Trophoblast cell (in vitro differentiated cells and primary cell): Measurements from ENCODE around the gene VASN.

Experiments used
- DNase-seq, 2 donors: peaks; one replicate each; pipeline ENCODE4 v3.0.0-alpha.2; 2016
- H2AFZ ChIP-seq: 2 replicates; pipeline ENCODE4 v1.6.1; 2013; ENCODE audit warnings: low read length, moderate library complexity, mild to moderate bottlenecking; ENCODE audit not compliant: insufficient read depth, poor library complexity
- H2AK5ac ChIP-seq: 2 replicates; pipeline ENCODE4 v1.6.1; 2013; ENCODE audit warnings: mild to moderate bottlenecking, low read length
- H2BK120ac ChIP-seq: 2 replicates; pipeline ENCODE4 v1.6.1; 2013; ENCODE audit warnings: low read length, mild to moderate bottlenecking, moderate library complexity; ENCODE audit not compliant: insufficient read depth, poor library complexity
- H2BK12ac ChIP-seq: 2 replicates; pipeline ENCODE4 v1.6.1; 2013; ENCODE audit warnings: mild to moderate bottlenecking, low read length, moderate library complexity
- H2BK5ac ChIP-seq: 2 replicates; pipeline ENCODE4 v1.6.1; 2013; ENCODE audit warnings: low read length, low read depth, moderate library complexity, mild to moderate bottlenecking; ENCODE audit not compliant: poor library complexity
- H3K14ac ChIP-seq: 2 replicates; pipeline ENCODE4 v1.6.1; 2013; ENCODE audit warnings: mild to moderate bottlenecking, low read length
- H3K18ac ChIP-seq: 2 replicates; pipeline ENCODE4 v1.6.1; 2013; ENCODE audit warnings: mild to moderate bottlenecking, low read length
- H3K23ac ChIP-seq: 2 replicates; pipeline ENCODE4 v1.6.1; 2013; ENCODE audit warnings: low read length
- H3K27ac ChIP-seq: 2 replicates; pipeline ENCODE4 v1.5.1; 2013; ENCODE audit warnings: low read depth, mild to moderate bottlenecking, inconsistent platforms, low read length, moderate library complexity
- H3K27me3 ChIP-seq: 2 replicates; pipeline ENCODE4 v1.6.1; 2013; ENCODE audit warnings: inconsistent platforms, mild to moderate bottlenecking, low read length, moderate library complexity; ENCODE audit not compliant: insufficient read depth
- H3K36me3 ChIP-seq, 2 experiments: 1 replicate in 1 of 2; 2 replicates in 1 of 2; pipeline ENCODE4 v1.6.1; 2013; ENCODE audit warnings: low read length in 2 of 2, mild to moderate bottlenecking in 2 of 2, moderate library complexity in 1 of 2; ENCODE audit not compliant: insufficient read depth in 2 of 2, control insufficient read depth in 1 of 2
- H3K4ac ChIP-seq: 2 replicates; pipeline ENCODE4 v1.6.1; 2013; ENCODE audit warnings: low read depth, mild to moderate bottlenecking, low read length, moderate library complexity
- H3K4me1 ChIP-seq, 2 experiments: 1 replicate in 1 of 2; 2 replicates in 1 of 2; pipeline ENCODE4 v1.6.1; 2013; ENCODE audit warnings: low read length in 2 of 2, mild to moderate bottlenecking in 2 of 2, moderate library complexity in 1 of 2; ENCODE audit not compliant: insufficient read depth in 2 of 2, control insufficient read depth in 1 of 2
- H3K4me2 ChIP-seq: 2 replicates; pipeline ENCODE4 v1.6.1; 2013; ENCODE audit warnings: inconsistent platforms, mild to moderate bottlenecking, low read length, moderate library complexity
- H3K4me3 ChIP-seq: 2 replicates; pipeline ENCODE4 v1.5.1; 2013; ENCODE audit warnings: mild to moderate bottlenecking, low read depth, low read length, inconsistent platforms
- H3K79me1 ChIP-seq: one replicate; pipeline ENCODE4 v1.6.1; 2013; ENCODE audit warnings: low read length
- H3K79me2 ChIP-seq: 2 replicates; pipeline ENCODE4 v1.6.1; 2013; ENCODE audit warnings: low read length, mild to moderate bottlenecking; ENCODE audit not compliant: control insufficient read depth, insufficient read depth, poor library complexity
- H3K9ac ChIP-seq: 2 replicates; pipeline ENCODE4 v1.6.1; 2013; ENCODE audit warnings: mild to moderate bottlenecking, low read length
- H3K9me3 ChIP-seq: 2 replicates; pipeline ENCODE4 v1.6.1; 2013; ENCODE audit warnings: low read depth, mild to moderate bottlenecking, control low read depth, inconsistent platforms, low read length; ENCODE audit not compliant: insufficient read depth
- H4K12ac ChIP-seq: 2 replicates; pipeline ENCODE4 v1.6.1; 2013; ENCODE audit warnings: low read depth, mild to moderate bottlenecking, low read length, moderate library complexity
- H4K8ac ChIP-seq: 2 replicates; pipeline ENCODE4 v1.6.1; 2013; ENCODE audit warnings: low read depth, mild to moderate bottlenecking, low read length, moderate library complexity
- H4K91ac ChIP-seq: one replicate; pipeline ENCODE4 v1.6.1; 2013; ENCODE audit warnings: low read depth, mild to moderate bottlenecking, low read length, moderate library complexity
- WGBS: extraction: QIAGEN DNeasy Blood & Tissue Kit; methylation state at CpG from one replicate; pipeline ENCODE4 v1.1.7; 2013; ENCODE audit warnings: missing lambda C conversion rate; ENCODE audit not compliant: insufficient read length, insufficient coverage; ENCODE audit errors: extremely low coverage; 5-methylcytosine and 5-hydroxymethylcytosine counted together

The VASN gene

DNA sequence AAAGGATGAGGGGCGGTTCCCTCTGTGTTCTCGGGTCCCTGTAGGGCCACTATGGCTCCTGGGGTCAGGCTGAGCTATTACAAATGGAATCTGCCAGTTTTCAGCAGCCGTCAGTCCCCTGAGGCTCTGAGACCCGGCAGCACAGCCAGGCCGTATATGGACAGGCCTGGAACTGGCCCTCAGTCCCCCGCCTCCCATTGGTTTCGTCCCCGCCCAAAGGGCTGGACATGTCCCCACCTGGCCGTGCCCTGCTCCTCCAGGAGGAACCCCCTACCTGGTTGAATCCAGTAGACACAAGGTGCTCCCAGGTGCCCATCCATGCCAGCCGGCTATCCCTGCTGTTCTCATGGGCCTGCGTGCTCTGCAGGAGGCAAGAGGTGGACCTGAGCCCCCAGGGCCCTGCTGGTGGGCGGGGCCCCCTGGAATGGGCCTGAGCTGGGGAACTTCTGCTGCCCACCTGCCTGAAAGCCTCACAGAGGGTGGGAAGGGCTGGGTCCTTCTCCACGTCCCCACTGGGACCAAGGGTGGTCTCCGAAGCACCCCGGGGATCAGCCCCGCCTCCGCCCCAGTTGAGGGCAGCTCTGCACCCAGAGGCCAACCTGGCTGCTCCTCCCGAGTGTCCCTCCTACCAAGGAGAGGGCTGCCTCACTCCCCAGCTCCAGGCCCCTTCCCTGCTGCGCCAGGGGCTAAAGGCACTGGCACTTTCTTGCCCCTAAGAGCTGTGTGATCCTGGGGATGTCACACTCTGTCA is 16.8 kb downstream of the VASN start:
- Histone ChIP-seq H3K79me1 (peaks cover 51% of the 10 kb centered on the region), H2BK5ac (peak overlapping the region; percentile 92), H3K9me3 (peaks cover 2% of the 10 kb centered on the region), H4K91ac (peak overlapping the region; percentile 97), H4K12ac (peak overlapping the region; percentile 61), H3K9ac (no peak overlapping the region), H3K4me2 (peak overlapping the region; percentile 8), H3K36me3 (peaks cover 10 to 12% of the 10 kb centered on the region in 2 experiments), H2BK12ac (peak overlapping the region; percentile 89), H3K27me3 (no peaks in the 10 kb centered on the region), H3K4ac (peak overlapping the region; percentile 77), H3K14ac (peak overlapping the region; percentile 98), H4K8ac (peak overlapping the region; percentile 87), H2AK5ac (peak overlapping the region; percentile 98), H3K27ac (peak overlapping the region; percentile 82), H2BK120ac (peak overlapping the region; percentile 98), H3K4me1 (peaks cover 58 to 70% of the 10 kb centered on the region in 2 experiments), H3K18ac (peak overlapping the region; percentile 94), H3K4me3 (no peak overlapping the region), H3K23ac (no peak overlapping the region), H2AFZ (peak overlapping the region; percentile 7), H3K79me2 (peaks cover 21% of the 10 kb centered on the region)
- no CpG with 5 or more reads among the region's 19 CpGs for WGBS
- DNase-seq = peak; percentile 75 to 79

DNA sequence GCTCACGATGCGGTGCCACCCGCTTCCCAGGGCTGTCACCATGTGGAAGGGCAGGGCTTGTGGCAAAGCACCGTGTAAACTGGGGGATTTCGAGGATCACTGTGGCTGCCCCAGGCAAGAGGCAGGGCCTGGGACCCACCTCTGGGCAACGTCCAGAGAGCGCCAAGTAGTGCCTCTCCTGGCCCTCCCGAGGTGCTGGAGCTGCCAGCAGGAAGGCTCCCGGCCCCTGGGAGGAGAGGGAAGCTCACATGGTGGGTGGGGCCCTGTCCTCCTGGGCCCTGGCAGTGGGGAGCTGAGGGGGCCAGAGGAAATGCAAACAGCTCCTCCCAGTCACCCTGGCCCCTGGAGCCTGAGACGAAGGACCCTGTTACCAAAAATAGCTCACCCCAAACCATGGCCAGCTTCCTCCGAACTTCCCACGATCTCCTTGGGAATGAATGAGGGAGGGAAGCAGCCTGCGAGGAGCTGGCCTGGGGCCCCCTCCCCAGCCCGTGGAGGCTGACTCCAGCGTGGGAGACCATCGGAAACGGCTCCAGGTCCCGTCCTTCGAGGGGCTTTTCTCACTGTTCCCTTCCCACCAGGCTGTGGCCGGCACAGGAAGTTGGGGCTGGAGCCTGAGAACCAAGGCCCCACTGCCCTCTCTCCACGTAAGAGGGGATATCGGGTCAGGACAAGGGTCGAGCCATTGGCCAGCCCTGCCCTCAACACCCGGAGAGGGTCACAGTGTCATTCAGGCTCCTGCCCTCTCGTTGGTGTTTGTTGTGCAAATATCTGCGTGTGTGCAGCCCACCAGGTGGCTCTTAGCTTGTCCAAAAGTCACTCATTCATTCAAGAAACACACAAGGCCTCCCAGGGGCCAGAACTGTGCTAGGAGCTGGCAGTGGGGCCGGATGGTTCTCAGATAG is 17.7 kb downstream of the VASN start:
- Histone ChIP-seq H3K36me3 (peaks cover 5 to 9% of the 10 kb centered on the region in 2 experiments), H3K4me2 (no peak overlapping the region), H3K23ac (no peak overlapping the region), H3K27ac (peak overlapping the region; percentile 82), H3K79me2 (peaks cover 21% of the 10 kb centered on the region), H2AFZ (peak overlapping the region; percentile 57), H3K79me1 (peaks cover 55% of the 10 kb centered on the region), H3K9me3 (peaks cover 2% of the 10 kb centered on the region), H3K9ac (peak overlapping the region; percentile 10), H4K12ac (peak overlapping the region; percentile 61), H2BK5ac (peak overlapping the region; percentile 92), H4K91ac (peak overlapping the region; percentile 97), H2AK5ac (peak overlapping the region; percentile 98), H2BK12ac (peak overlapping the region; percentile 89), H3K4ac (peak overlapping the region; percentile 77), H3K18ac (peak overlapping the region; percentile 94), H3K4me1 (peaks cover 63 to 75% of the 10 kb centered on the region in 2 experiments), H3K14ac (peak overlapping the region; percentile 98), H3K4me3 (no peak overlapping the region), H4K8ac (peak overlapping the region; percentile 87), H3K27me3 (no peaks in the 10 kb centered on the region), H2BK120ac (peak overlapping the region; percentile 98)
- no CpG with 5 or more reads among the region's 27 CpGs for WGBS
- no peak for DNase-seq

DNA sequence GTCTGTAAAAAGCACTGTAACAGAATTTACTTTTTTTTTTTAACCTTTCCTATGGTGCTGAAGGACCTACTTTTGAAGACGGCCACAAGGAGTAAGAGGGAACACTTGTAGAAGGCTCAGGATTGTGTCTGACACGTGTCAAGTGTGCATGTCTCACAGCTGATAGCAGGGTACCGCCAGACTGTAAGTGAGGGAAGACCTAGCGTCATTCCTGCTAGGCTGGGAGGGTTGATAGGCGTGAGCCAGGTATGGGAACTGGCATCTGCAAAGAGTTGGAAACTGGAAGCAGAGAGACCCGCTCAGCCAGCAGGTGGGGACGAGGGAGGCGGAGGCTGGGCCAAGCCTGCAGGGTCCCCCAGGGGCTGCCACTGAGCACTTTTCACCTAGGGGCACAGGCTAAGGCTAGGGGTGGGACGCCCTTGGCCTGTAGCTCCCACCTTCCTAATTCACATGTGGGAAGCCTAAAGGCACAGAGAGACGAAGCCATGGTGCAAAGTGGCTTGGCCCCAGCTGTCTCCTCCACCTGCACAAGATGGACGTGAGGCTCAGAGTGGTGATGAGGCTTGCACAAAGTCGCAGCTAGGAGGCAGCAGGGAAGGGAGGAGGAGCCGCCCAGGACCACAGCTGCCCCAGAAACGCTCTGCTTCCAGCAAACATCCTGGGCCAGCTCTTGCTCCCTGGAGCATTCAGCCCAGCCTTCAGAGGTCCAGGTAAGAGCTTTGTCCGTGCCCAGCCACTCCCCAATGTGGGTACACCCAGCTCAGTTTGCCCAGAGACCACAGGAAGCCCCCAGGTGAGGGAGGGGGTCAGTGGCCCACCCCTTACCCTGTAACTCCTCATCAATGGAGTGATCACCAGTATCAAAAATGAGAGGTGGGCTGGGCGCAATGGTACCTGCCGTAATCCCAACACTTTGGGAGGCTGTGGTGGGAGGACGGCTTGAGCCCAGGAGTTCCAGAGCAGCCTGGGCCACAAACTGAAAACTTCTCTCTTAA is 18.9 kb downstream of the VASN start:
- Histone ChIP-seq H2BK120ac (no peak overlapping the region), H3K4me3 (no peak overlapping the region), H3K79me1 (peaks cover 66% of the 10 kb centered on the region), H3K36me3 (peaks cover under 1 to 6% of the 10 kb centered on the region in 2 experiments), H3K4me1 (peaks cover 70 to 80% of the 10 kb centered on the region in 2 experiments), H3K79me2 (peaks cover 22% of the 10 kb centered on the region), H3K9ac (no peak overlapping the region), H3K23ac (no peak overlapping the region), H2AFZ (no peak overlapping the region), H2AK5ac (peak overlapping the region; percentile 31), H2BK5ac (no peak overlapping the region), H3K9me3 (no peaks in the 10 kb centered on the region), H3K27ac (no peak overlapping the region), H3K4me2 (no peak overlapping the region), H4K12ac (no peak overlapping the region), H2BK12ac (peak overlapping the region; percentile 89), H3K27me3 (no peaks in the 10 kb centered on the region), H3K4ac (no peak overlapping the region), H4K8ac (no peak overlapping the region), H3K14ac (no peak overlapping the region), H4K91ac (peak overlapping the region; percentile 97), H3K18ac (no peak overlapping the region)
- no CpG with 5 or more reads among the region's 18 CpGs for WGBS
- DNase-seq = peak; percentile 58 to 69
